ENCODE data around the gene ZNF43.

GRCh38 chr19:21789466-21790085 is 46.4 kb downstream of the ZNF43 start:
- TF ChIP-seq CTCF (IDR thresholded peaks at IDR 0.05; ENCODE audit: insufficient read depth, low read length, poor library complexity, severe bottlenecking), result no peak
- TF ChIP-seq EZH2phosphoT487 (conservative IDR thresholded peaks at IDR 0.05; ENCODE audit: low read length), result no peak
